Middle frontal gyrus (tissue), 1 donor: ENCODE measurements around the gene GUF1.
"Not testable (repeated sequence)": the region's sequence is repeated elsewhere in the genome, so short reads cannot be mapped to it uniquely, and the experiment has no call there.

Experiments used
- DNase-seq: peaks from one replicate; pipeline ENCODE4 v3.0.0-alpha.2; 2015; ENCODE audit warnings: low spot score; ENCODE audit errors: extremely low spot score

GUF1 gene

GRCh38 chr4:44701037-44701436, 22.8 kb downstream of the GUF1 start:
- DNase-seq, result no peak

GRCh38 chr4:44704673-44705072, 26.5 kb downstream of the GUF1 start:
- no peak for DNase-seq

- DNase-seq, result no peak
These were observed 34.9 kb downstream of the GUF1 start for GRCh38 chr4:44713125-44713524.

GRCh38 chr4:44716597-44716996, 38.4 kb downstream of the GUF1 start:
- no peak for DNase-seq

- DNase-seq, result no peak
These were observed 42.2 kb downstream of the GUF1 start for GRCh38 chr4:44720371-44720770.

- no peak for DNase-seq
These were observed 43.8 kb downstream of the GUF1 start for GRCh38 chr4:44722001-44722400.

- DNase-seq, result no peak
These were observed 46.9 kb downstream of the GUF1 start for GRCh38 chr4:44725166-44725565.

- no peak for DNase-seq
These were observed 47.5 kb downstream of the GUF1 start for GRCh38 chr4:44725726-44726037.

- peak; percentile 89 for DNase-seq
These were observed 48.0 kb downstream of the GUF1 start, which contains the start of gene GNPDA2 for GRCh38 chr4:44726038-44726871. Gene GNPDA2 (minus strand): TSS chr4:44726556. CDS start chr4:44722207, 4,349 bp downstream.

- no peak for DNase-seq
These were observed 49.3 kb downstream of the GUF1 start for GRCh38 chr4:44727471-44727870.

- not testable (repeated sequence) for DNase-seq
These were observed 50.5 kb downstream of the GUF1 start for GRCh38 chr4:44728694-44729093.

GRCh38 chr4:44736900-44737299, 58.7 kb downstream of the GUF1 start:
- DNase-seq, result no peak

GRCh38 chr4:44738615-44739014, 60.4 kb downstream of the GUF1 start:
- DNase-seq, result no peak

- DNase-seq, result no peak
These were observed 62.0 kb downstream of the GUF1 start for GRCh38 chr4:44740201-44740600.
